GM12878 (cell line): ENCODE measurements around the gene PIWIL4. TPM values are rescaled to one million over a fixed set of nuclear protein-coding genes. Genes with fewer than 3 reads are reported as not detected.

Experiments
- ATAC-seq: fragments of 200-7000 bp; cut with Tn5 transposase; 3 replicates; pipeline ENCODE4 v1.9.1; 2020; ENCODE audit warnings: mild to moderate bottlenecking, moderate library complexity
- BruUV-seq: library from RNA; stranded (reverse); fragments of 400-500 nt; replicated peaks from 2 replicates; lab custom pipeline; 2021; lab: Mats Ljungman, UMichigan
- CTCF ChIA-PET: fragments of 300-600 bp; sonication (Branson Sonifier 250); formaldehyde crosslinking; extraction: SDS; loops from one replicate; lab custom pipeline; 2021; ENCODE audit warnings: inconsistent platforms; lab: Yijun Ruan, JAX
- POLR2A ChIA-PET: fragments of 350-600 bp; formaldehyde crosslinking; extraction: SDS; loops from one replicate; lab custom pipeline; 2021; ENCODE audit warnings: inconsistent platforms; lab: Charles Lee
- RAD21 ChIA-PET: fragments of 300-600 bp; sonication (Branson Sonifier 250); formaldehyde crosslinking; loops from one replicate; lab custom pipeline; 2023; ENCODE audit warnings: antibody characterized with exemption; ENCODE audit not compliant: unreplicated experiment; lab: Charles Lee
- SMC1A ChIA-PET: fragments of 300-600 bp; sonication (Branson Sonifier 250); formaldehyde crosslinking; loops from one replicate; lab custom pipeline; 2023; ENCODE audit not compliant: unreplicated experiment, uncharacterized antibody; lab: Charles Lee
- DNase-seq: peaks from one replicate; pipeline ENCODE4 v3.0.0-alpha.2; 2011; ENCODE audit warnings: low read depth, low spot score
- FAIRE-seq: peaks from 3 replicates; lab custom pipeline; 2011; peaks lifted over from hg19 to GRCh38; lab: Jason Lieb, UNC
- H2AFZ ChIP-seq: 2 replicates; pipeline ENCODE4 v1.6.0; 2011; ENCODE audit warnings: low read depth, low read length, control low read depth; ENCODE audit not compliant: control insufficient read depth
- H3K27ac ChIP-seq: 2 replicates; pipeline ENCODE4 v1.5.1; 2011; ENCODE audit warnings: control low read depth; ENCODE audit not compliant: control insufficient read depth, insufficient read depth
- H3K27me3 ChIP-seq, 2 experiments: replicated peaks in 1 of 2; 2 replicates each; pipeline versions ENCODE4 v1.6.0 to v1.6.1; 2011; ENCODE audit warnings: low read length in 1 of 2; ENCODE audit not compliant: control insufficient read depth in 2 of 2, insufficient read depth in 2 of 2
- H3K36me3 ChIP-seq, 2 experiments: 2 replicates each; pipeline ENCODE4 v1.5.1; 2011; ENCODE audit warnings: low read length in 1 of 2; ENCODE audit not compliant: control insufficient read depth in 2 of 2, insufficient read depth in 2 of 2
- H3K4me1 ChIP-seq: 2 replicates; pipeline ENCODE4 v1.6.1; 2011; ENCODE audit warnings: mild to moderate bottlenecking, low read length, moderate library complexity, mixed read lengths; ENCODE audit not compliant: control insufficient read depth, insufficient read depth
- H3K4me2 ChIP-seq: 2 replicates; pipeline ENCODE4 v1.6.0; 2011; ENCODE audit warnings: control low read depth; ENCODE audit not compliant: control insufficient read depth, insufficient read depth
- H3K4me3 ChIP-seq: fragments of 200-600 bp; sonication (generic); 2 replicates; pipeline ENCODE4 v1.5.1; 2016
- H3K79me2 ChIP-seq: 2 replicates; pipeline ENCODE4 v1.6.0; 2011; ENCODE audit warnings: low read length; ENCODE audit not compliant: control insufficient read depth, insufficient read depth
- H3K9ac ChIP-seq: 2 replicates; pipeline ENCODE4 v1.8.0; 2011; ENCODE audit warnings: low read length, control low read depth, mixed read lengths; ENCODE audit not compliant: control insufficient read depth, insufficient read depth
- H3K9me3 ChIP-seq: replicated peaks from 3 replicates; pipeline ENCODE4 v1.5.1; 2011; ENCODE audit warnings: mild to moderate bottlenecking, low read length; ENCODE audit not compliant: control insufficient read depth, insufficient read depth
- H4K20me1 ChIP-seq: 2 replicates; pipeline ENCODE4 v1.6.0; 2011; ENCODE audit not compliant: control insufficient read depth, insufficient read depth
- CHD4 ChIP-seq: fragments of 200-600 bp; sonication (generic); IDR thresholded peaks from 2 replicates; pipeline ENCODE4 v1.6.1; 2016; ENCODE audit warnings: mild to moderate bottlenecking
- DPF2 ChIP-seq: fragments of 450-650 bp; IDR thresholded peaks from 2 replicates; pipeline ENCODE4 v1.6.1; 2017; ENCODE audit warnings: mild to moderate bottlenecking
- EED ChIP-seq: sonication (generic); IDR thresholded peaks from 2 replicates; pipeline ENCODE4 v1.6.1; 2016; ENCODE audit warnings: antibody characterized with exemption, low read depth
- SPI1 ChIP-seq: IDR thresholded peaks from 2 replicates; pipeline ENCODE4 v1.6.1; 2011; ENCODE audit warnings: low read depth, mild to moderate bottlenecking, low read length, moderate library complexity, borderline replicate concordance; ENCODE audit not compliant: insufficient read depth
- SREBF2 ChIP-seq: IDR thresholded peaks from 2 replicates; pipeline ENCODE4 v1.6.1; 2012; ENCODE audit warnings: mild to moderate bottlenecking, low read length
- TCF12 ChIP-seq: IDR thresholded peaks from 2 replicates; pipeline ENCODE4 v1.6.1; 2011; ENCODE audit warnings: low read depth, mild to moderate bottlenecking, low read length
- ZNF207 ChIP-seq: fragments of 450-650 bp; IDR thresholded peaks from 2 replicates; pipeline ENCODE4 v1.6.1; 2014; ENCODE audit warnings: antibody characterized with exemption, mild to moderate bottlenecking, borderline replicate concordance
- WGBS: methylation state at CpG from one replicate; pipeline ENCODE4 v1.1.6; 2016; ENCODE audit warnings: low lambda C conversion rate; ENCODE audit not compliant: insufficient replicate concordance, insufficient coverage; ENCODE audit errors: missing lambda C conversion rate; 5-methylcytosine and 5-hydroxymethylcytosine counted together
- in situ Hi-C: fragments of 300-500 bp; cut with MboI; formaldehyde crosslinking; loops from 9 replicates; pipeline ENCODE4 v1.14.3; 2018; ENCODE audit warnings: mixed read lengths
- intact Hi-C: fragments of 100-400 bp; cut with micrococcal nuclease; formaldehyde crosslinking; loops from one replicate; pipeline ENCODE4 v1.14.2; 2022; ENCODE audit not compliant: unreplicated experiment
- polyA plus RNA-seq, 11 experiments: library from polyadenylated mRNA; depleted of rRNA in 4 of 11; unstranded in 6 of 11; stranded (reverse) in 5 of 11; fragments of >200 nt; fragmentation: Nextera tagmentation in 4 of 11; fragmentation: Illumina TruSeq in 1 of 11; extraction: Ambion mirVana in 4 of 11; extraction: Trizol in 1 of 11; gene quantifications; 1 replicate in 1 of 11; 2 replicates in 10 of 11; pipeline versions ENCODE4 v1.2.1 to v1.2.3, GENCODE V29; 2011 to 2016; ENCODE audit warnings: inconsistent platforms in 2 of 11, missing spikeins in 2 of 11, low read depth in 1 of 11
- total RNA-seq, 4 experiments: library from RNA; depleted of rRNA in 3 of 4; stranded (reverse); fragments of >200 nt in 3 of 4; fragmentation: Illumina TruSeq in 1 of 4; extraction: Trizol in 1 of 4; gene quantifications; 2 replicates each; pipeline versions ENCODE4 v1.2.1 to v1.2.3, GENCODE V29; 2013 to 2021
- TF ChIP-seq, protein P1 (sequence below): fragments of 450-650 bp; conservative IDR thresholded peaks from 2 replicates; pipeline ENCODE4 v1.6.1; 2017; ENCODE audit warnings: mild to moderate bottlenecking, moderate library complexity
- TF ChIP-seq, protein P2 (sequence below): fragments of 450-650 bp; IDR thresholded peaks from 2 replicates; pipeline ENCODE4 v1.6.1; 2017; ENCODE audit warnings: borderline replicate concordance

Gene PIWIL4
- total and polyA plus RNA-seq, 10 of the 15 experiments (the other 5 are each of a cell fraction or from before 2014, with no cell fraction given): 0.23 to 13.3 (median 0.47) TPM

DNA sequence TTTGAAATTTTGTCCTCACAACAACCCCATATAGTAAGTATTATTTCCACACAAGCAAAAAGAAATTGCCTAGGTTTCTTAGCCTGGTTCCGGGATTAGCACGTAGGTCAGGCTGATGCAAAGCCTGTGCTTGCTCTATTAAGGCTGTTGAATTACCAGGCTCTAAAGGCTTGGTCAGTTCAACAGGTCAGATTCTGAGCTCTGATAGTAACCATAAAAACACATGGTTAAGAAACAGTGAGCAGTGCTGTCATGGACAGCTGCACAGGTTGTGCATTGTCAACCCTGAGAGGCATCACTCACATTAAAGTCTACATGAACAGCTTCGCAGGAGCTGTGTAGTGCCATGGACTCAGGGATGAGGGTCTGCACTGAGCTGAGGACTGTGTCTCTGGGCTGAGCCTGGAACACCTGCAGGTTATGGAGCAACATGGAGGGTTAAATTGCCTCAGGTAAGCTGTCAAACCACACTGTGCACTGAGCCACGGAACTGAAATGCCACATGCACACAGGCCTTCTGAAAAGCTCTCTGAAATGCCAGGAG, 98.0 kb downstream of the PIWIL4 start:
- ChIA-PET RAD21 (no interaction called here), POLR2A (no interaction called here), CTCF (interaction anchor here (0.7 kb wide), 1 partner anchor 50 kb away, joined by 3 read pairs; no protein-coding TSS in a partner anchor), SMC1A (no interaction called here)
- Histone ChIP-seq H3K9me3 (no peaks in the 10 kb centered on the region; the same call in 2 of the 3 replicates), H3K27ac (no peak overlapping the region), H3K9ac (no peak overlapping the region), H3K79me2 (no peaks in the 10 kb centered on the region), H3K4me1 (no peaks in the 10 kb centered on the region), H3K4me3 (no peak overlapping the region), H4K20me1 (no peaks in the 10 kb centered on the region), H2AFZ (no peak overlapping the region), H3K27me3 (peaks cover 2 to 9% of the 10 kb centered on the region in 2 experiments; a peak in 2 of 4 replicates), H3K4me2 (no peak overlapping the region), H3K36me3 (no peaks in the 10 kb centered on the region)
- TF ChIP-seq TCF12 (no peak), ZNF207 (no peak), SREBF2 (no peak), DPF2 (no peak), CHD4 (no peak), SPI1 (no peak), EED (no peak)
- TF ChIP-seq, protein P1, sequence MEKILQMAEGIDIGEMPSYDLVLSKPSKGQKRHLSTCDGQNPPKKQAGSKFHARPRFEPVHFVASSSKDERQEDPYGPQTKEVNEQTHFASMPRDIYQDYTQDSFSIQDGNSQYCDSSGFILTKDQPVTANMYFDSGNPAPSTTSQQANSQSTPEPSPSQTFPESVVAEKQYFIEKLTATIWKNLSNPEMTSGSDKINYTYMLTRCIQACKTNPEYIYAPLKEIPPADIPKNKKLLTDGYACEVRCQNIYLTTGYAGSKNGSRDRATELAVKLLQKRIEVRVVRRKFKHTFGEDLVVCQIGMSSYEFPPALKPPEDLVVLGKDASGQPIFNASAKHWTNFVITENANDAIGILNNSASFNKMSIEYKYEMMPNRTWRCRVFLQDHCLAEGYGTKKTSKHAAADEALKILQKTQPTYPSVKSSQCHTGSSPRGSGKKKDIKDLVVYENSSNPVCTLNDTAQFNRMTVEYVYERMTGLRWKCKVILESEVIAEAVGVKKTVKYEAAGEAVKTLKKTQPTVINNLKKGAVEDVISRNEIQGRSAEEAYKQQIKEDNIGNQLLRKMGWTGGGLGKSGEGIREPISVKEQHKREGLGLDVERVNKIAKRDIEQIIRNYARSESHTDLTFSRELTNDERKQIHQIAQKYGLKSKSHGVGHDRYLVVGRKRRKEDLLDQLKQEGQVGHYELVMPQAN: no peak
- TF ChIP-seq, protein P2, sequence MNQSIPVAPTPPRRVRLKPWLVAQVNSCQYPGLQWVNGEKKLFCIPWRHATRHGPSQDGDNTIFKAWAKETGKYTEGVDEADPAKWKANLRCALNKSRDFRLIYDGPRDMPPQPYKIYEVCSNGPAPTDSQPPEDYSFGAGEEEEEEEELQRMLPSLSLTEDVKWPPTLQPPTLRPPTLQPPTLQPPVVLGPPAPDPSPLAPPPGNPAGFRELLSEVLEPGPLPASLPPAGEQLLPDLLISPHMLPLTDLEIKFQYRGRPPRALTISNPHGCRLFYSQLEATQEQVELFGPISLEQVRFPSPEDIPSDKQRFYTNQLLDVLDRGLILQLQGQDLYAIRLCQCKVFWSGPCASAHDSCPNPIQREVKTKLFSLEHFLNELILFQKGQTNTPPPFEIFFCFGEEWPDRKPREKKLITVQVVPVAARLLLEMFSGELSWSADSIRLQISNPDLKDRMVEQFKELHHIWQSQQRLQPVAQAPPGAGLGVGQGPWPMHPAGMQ: no peak
- BruUV-seq: no TSS peak
- no peak for FAIRE-seq
- in situ Hi-C loops: no loop called here
- WGBS: 35% methylated on average over 4 of the region's 4 CpGs
- intact Hi-C loops: no loop called here
- no peak for DNase-seq
- ATAC-seq: no peak
